Measurements from ENCODE around the gene MGAT1. TPM values are rescaled to one million over a fixed set of nuclear protein-coding genes. Genes with fewer than 3 reads are reported as not detected.
"Not testable (repeated sequence)": the region's sequence is repeated elsewhere in the genome, so short reads cannot be mapped to it uniquely, and the experiment has no call there.

MGAT1 gene
- polyA plus RNA-seq (ENCODE audit: insufficient read length), result 70.7 TPM

DNA sequence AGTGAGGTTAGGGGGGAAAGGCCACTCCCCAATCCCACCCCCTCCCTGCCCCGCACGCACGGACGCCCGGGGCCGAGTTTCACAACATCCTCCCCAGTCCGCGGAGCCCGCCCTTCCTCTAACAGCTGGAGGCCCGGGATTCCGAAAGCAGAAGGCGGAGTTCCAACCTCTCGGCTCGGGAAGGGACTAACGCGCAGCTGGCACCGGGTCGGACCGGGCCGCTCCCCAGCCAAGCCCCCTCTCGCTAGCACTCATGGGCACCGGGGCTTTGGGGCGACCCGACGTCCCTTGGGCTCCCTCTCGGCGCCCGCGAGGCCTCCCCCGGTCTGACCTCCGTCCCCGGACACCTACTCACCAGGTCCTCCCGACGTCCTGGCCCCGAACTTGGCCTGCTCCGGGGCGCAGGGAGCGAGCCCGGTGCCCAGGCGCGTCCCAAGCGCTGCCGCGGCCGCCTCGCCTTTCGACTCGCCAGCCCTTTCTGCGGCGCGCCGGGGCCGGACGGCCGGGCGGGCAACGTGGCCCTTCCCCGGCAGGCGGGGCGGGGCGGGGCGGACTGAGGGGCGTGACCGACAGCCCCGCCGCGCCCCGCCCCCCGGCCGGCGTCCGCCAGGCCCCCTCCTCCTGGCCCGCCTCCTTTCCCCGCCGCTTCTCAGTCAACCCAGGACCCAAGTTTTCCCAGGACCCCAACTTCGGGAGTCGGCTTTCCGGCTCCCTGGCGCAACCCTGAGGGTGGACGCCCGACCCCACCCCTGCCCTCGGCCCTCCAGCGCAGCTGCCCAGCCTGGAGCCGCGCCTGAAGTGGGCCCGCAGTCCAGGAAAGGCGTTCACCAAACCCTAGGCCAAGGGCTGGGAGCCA lies at the start of gene MGAT1:
MGAT1 (minus strand) TSS at position 482 of the 856 bp plus-strand sequence. CDS start 9,835 bp downstream, outside the sequence.
- no peak for DNase-seq (ENCODE audit: low read depth)

DNA sequence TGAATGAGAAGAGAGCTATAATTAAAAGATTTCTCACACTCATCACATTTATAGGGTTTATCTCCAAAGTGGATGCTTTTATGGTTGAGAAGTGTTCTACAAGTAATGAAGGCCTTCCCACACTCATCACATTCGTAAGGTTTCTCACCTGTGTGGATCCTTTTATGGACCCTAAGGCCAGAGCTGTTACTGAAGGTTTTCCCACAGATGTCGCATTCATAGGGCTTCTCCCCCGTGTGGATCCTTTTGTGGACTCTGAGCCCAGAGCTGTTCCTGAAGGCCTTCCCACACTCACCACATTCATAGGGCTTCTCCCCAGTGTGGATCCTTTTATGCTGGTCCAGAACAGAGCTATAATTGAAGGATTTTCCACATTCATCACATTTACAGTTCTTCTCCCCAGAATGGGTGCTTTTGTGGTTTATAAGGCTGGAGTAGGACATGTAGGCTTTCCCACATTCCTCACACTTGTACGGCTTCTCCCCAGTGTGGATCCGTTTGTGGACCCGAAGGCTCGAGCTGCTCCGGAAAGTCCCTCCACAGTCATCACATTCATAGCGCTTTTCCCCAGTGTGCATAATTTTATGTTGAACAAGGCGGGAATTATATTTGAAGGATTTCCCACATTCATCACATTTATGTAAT lies 48.0 kb upstream of the MGAT1 start:
- DNase-seq (ENCODE audit: low read depth), result no peak

DNA sequence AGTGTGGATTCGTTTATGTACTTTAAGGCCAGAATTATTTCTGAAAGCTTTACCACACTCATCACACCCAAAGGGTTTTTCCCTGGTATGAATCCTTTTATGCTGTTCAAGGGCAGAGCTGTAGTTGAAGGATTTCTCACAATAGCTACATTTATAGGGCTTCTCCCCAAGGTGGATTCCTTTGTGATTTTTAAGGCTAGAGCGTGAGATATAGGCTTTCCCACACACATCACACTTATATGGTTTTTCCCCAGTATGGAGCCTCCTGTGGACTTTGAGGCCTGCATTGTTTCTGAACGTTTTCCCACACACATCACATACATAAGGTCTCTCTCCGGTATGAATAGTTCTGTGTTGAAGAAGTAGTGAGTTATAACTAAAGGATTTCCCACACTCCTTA lies 47.2 kb upstream of the MGAT1 start:
- no peak for DNase-seq (ENCODE audit: low read depth)

DNA sequence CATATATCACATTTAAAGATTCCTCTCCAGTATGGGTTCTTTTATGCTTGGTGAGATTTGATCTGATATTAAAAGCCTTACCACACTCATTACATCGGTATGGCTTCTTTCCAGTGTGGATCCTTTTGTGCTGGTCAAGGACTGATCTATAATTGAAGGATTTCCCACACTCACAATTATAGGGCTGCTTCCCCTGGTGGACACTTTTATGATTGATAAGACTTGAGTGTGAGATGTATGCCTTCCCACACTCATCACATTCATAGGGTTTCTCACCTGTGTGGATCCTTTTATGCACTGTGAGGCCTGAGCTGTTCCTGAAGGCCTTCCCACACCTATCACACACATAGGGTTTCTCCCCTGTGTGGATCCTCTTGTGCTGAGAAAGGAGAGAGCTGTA lies 46.3 kb upstream of the MGAT1 start:
- DNase-seq (ENCODE audit: low read depth), result no peak

DNA sequence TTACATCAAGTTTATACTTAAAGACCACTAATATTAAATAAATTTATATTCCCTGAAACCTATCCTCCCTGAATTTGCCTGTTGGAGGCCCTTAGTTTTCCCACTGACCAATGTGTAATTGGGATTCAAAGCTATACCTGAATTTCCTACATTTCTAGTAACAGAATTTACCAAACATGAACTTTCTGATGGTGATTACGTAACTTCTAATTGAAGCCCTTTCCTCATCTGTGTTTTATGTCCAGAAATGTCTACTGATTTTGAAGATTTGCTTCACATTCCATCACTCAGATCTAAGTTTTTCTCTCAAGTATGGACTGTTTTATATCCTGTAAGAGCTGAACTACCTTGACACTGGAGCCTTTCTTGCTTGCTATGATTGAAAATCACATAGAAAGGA lies 45.7 kb upstream of the MGAT1 start:
- no peak for DNase-seq (ENCODE audit: low read depth)

DNA sequence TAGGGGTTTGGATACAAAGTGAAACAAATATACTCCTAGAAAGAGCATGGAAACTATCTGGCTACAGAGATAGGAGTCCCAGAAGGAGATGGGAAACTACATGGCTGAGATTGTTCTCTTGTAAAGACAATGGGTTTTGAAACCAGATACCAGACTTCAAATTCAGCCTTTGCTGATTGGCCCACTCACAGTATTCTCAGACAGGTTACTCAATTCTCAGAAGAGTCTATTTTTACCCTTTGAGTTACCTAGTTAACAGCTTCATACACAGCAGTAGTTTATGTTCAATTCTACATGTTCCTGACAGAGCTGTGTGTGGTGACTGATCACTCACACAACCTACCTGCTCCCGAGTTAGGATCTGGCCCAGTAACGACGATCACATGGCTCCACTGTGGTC lies 44.4 kb upstream of the MGAT1 start:
- no peak for DNase-seq (ENCODE audit: low read depth)

DNA sequence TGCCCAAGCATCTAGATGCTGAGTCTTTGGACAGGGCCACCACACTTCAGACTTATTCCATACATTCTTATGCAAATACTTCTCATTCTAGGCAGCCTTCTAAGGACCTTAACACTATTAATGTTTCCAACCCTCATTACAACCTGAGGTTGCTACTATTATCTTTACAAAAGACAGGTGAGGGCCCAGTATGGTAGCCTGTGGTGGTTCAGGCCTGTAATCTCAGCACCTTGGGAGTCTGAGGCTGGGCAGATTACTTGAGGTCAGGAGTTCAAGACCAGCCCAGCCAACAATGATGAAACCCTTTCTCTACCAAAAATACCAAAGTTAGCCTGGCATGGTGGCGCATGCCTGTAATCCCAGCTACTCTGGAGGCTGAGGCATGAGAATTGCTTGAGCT lies 42.3 kb upstream of the MGAT1 start:
- DNase-seq (ENCODE audit: low read depth), result no peak

DNA sequence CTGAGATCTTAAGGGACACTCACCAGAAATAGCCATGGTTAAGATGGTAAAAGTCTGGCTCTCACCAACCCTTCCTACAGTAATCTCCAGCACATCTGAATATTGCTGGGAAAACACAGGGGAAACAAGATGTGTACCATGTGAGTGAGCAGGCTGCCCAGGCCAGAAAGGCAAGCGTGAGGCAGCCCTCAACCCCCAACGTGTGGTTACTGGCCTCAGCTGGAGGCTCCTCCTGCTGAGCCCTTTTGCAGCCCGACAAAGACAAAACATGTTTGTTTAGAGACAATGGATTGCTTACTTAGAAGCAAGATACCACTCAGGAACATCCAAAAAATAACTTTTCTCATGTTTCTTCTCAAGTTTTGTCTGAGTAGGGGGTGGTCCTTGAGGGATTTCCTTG lies 41.8 kb upstream of the MGAT1 start:
- no peak for DNase-seq (ENCODE audit: low read depth)

DNA sequence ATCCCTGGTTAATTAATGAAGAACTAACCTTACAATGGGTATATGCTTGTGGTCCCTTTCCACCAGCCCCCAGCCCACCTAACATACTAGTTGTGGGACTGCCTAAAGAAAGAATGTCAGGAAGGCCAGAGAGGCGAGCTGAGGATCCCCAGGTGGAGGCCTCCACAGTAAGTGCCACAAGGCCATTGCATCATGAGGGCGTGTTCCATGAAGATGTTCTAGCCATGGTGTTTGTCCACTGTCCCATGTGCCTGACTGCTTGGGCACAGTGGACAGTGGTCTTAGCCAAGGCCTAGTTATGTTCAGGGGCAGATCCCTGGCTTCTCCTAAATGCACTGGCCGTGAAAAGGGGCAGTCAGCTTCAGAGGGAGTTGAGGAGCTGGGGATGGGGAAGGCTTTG lies 37.3 kb upstream of the MGAT1 start:
- DNase-seq (ENCODE audit: low read depth), result no peak

DNA sequence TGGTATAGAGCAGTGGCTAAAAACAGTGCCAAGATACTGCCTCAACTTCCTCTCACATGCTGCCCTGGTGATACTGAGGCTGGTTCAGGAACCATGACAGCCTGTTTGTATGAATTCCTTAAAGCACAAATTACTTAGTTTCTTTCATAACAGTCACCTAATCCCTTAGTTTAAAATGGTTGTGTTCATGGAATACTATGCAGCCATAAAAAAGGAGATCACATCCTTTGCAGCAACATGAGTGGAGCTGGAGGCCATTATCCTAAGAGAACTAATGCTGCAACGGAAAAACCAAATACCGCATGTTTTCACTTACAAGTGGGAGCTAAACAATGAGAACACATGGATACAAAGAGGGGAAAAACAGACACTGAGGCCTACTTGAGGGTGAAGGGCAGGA lies 36.6 kb upstream of the MGAT1 start:
- DNase-seq (ENCODE audit: low read depth), result no peak

DNA sequence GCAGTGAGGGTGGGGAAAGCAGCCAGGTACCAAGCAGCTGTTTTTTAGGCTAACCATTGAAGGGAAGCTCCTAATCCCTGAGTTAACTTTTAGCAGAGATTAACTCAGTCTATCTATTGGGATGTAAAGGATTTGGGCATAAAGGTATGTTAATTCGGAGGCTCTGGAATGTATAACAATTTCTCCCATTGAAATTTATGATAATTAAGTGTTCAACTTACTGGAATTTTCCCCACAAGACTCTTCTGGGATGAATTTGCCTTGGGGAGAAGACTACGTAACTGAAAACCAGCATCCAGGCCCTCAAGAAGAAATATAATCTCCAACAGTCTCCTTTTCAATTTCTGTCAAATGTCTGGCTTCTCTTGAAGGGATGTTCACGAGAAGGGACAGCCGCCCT lies 34.9 kb upstream of the MGAT1 start:
- no peak for DNase-seq (ENCODE audit: low read depth)

DNA sequence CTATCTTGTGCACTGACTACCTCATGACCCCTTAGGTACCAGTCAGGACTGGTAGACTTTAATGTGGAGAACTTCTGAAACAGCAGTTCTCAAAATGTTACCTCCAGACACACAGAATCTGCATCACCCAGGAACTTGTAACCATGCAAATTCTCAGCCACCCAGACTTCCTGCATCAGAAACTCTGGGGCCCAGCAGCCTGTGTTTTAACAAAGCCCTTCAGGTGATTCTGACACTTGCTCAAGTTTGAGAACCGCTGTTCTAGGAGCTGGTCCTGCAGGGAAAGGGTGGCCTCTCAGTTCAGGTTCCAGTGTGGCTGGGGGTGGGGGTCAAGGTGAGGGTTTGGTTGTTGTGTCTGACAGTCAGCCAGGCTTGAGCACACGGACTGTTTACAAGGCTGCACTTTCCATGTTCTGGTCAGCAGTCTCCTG lies 30.0 kb upstream of the MGAT1 start:
- DNase-seq (ENCODE audit: low read depth), result no peak

DNA sequence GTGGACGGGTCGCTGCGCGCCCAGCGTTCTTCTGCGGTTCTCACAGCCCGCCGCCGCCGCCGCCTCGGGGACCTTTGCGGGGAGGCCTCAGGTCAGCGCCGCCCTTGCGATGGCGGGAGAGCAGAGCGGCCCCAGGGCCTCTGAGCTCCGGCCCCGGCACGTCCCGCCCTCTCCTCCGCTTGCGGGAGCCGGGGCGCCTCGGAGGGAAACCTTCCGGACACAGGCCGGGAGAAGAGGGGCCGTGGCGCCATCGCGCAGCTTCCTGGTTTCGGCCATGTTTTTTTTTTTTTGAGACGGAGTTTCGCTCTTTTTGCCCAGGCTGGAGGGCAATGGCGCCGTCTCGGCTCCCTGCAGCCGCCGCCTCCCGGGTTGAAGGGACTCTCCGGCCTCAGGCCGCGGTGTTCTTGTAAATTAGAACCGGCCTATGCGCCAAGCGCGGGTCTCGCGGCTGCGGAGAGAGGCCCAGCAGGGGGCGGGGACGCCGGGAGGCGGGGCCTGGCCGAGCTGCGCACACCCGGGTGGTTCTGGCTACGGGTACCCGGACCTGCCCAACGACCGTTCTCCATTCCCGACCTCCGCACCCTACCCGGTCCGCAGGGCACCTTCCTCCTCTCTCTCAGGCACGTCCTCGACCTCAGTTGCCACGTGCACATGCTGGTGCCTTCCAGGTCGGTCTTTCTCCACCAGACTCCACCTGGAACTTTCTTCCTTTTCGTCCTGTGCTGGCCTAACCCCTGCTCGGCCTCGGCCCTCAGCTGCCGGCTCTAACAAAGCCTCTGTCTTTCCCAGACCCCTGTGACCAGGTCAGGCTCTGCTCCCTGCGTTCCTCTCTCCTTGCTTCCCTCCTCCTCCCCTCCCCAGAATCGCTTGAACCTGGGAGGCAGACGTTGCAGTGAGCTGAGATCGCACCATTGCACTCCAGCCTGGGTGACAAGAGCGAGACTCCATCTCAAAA lies 28.8 kb upstream of the MGAT1 start:
- DNase-seq (ENCODE audit: low read depth), result no peak

DNA sequence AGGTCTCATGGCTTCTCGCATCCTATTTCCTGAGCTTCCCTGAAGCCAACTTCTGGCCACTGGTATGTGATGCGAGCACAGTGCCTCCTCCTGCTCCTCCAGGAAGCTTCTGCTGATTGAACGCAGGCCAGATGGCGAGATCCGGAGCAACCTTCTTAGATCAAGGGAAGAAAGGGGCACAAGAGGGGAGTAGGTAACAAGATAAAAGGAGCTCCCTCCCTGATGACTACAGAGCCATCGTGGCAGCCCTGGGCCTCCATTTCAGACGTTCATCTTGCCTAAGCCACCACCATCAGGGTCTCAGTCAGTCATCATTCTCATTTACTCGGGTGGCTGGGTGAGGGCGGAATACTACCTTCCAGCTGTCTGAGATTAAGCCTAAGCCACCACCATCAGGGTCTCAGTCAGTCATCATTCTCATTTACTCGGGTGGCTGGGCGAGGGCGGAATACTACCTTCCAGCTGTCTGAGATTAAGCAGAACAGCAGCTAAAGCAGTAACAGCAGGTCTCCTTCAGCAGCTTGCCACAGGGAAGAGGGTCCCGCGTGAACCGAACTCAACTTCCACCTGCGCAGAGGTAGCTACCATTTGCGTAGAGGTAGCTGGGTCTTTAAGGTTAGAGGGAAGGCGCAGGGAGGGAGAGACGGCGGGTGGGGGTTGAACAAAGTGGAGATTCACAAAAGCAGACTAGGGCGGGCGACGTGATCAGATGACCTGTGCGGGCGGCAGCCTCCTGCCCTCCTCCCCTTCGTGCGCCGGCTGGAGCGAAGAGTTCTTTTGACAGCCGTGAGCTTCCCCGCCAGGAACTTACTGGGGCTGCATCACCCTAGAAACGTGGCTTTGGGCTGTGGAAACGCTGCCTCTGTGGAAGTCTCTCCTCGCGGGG lies 27.9 kb upstream of the MGAT1 start:
- DNase-seq (ENCODE audit: low read depth), result no peak

DNA sequence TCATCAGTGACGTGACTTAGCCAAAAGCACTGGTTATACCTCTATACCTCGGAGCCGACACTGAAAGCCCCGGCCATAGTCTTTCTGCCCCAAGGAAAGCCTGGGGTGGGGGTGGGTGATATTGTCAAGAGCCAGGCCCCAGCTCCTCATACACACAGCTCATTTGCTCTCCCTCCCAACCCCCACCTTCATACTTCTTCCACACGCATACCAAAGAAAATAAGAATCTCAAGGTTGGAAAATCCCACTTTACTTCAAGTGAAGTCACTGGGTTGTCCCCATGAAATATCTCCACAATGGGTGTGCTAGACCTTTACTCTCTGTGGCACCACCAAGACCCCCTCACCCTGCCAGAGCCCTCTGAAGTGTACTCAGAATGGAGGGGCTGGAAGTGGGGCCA lies 27.1 kb upstream of the MGAT1 start:
- DNase-seq (ENCODE audit: low read depth), result no peak

DNA sequence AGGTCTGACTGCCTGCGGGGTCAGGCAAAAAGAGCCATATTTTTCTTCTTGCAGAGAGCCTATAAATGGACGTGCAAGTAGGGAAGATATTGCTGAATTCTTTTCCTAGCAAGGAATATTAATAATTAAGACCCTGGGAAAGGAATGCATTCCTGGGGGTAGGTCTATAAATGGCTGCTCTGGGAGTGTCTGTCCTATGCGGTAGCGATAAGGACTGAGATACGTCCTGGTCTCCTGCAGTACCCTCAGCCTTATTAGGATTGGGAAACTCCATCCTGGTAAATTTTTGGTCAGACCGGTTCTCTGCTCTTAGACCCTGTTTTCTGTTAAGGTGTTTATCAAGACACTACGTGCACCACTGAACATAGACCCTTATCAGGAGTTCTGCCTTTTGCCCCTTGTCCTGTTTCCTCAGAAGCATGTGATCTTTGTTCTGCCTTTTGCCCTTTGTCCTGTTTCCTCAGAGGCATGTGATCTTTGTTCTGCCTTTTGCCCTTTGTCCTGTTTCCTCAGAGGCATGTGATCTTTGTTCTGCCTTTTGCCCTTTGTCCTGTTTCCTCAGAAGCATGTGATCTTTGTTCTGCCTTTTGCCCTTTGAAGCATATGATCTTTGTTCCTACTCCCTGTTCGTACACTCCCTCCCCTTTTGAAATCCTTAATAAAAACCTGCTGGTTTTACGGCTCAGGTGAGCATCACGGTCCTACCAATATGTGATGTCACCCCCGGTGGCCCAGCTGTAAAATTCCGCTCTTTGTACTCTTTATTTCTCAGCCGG lies 26.3 kb upstream of the MGAT1 start:
- not testable (repeated sequence) for DNase-seq (ENCODE audit: low read depth)

DNA sequence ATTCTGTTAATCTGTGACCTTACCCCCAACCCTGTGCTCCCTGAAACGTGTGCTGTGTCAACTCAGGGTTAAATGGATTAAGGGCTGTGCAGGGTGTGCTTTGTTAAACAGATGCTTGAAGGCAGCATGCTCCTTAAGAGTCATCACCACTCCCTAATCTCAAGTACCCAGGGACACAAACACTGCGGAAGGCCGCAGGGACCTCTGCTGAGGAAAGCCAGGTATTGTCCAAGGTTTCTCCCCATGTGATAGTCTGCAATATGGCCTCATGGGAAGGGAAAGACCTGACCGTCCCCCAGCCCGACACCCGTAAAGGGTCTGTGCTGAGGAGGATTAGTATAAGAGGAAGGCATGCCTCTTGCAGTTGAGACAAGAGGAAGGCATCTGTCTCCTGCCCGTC lies 24.8 kb upstream of the MGAT1 start:
- DNase-seq (ENCODE audit: low read depth), result not testable (repeated sequence)

DNA sequence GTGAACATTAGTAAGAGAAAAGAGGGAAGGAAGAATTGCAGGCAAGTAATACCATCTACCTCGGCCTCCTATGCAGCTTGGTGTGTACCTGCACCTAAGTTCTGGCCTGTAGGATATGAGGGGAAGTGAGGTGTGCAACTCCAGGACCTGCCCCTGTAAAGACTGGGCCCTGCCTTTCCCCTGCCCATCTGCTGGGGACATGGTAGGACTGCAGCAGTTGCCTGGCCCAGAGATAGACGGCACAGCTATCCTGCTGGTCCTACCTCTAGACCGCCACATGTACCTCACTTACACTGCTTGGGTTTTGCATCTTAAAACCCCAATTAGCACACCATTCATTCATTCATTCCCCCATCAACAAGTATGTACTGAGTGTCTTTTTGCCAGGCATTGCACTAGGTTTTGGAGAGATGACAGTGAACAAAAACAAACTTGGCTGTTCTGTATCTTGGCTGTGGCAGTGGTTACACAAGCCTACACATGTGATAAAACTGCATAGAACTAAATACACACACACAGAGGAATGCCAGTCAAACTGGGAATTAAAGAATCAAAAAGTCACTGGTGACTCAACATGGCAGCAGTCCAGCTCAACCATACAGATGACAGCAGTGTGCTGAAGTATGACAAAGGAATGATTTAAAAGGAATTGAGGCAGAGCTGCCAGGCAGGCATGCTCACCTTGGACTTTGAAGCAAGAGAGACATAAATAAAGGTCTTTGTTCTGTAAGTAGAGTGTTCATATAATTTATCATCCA lies 23.3 kb upstream of the MGAT1 start:
- DNase-seq (ENCODE audit: low read depth), result no peak

DNA sequence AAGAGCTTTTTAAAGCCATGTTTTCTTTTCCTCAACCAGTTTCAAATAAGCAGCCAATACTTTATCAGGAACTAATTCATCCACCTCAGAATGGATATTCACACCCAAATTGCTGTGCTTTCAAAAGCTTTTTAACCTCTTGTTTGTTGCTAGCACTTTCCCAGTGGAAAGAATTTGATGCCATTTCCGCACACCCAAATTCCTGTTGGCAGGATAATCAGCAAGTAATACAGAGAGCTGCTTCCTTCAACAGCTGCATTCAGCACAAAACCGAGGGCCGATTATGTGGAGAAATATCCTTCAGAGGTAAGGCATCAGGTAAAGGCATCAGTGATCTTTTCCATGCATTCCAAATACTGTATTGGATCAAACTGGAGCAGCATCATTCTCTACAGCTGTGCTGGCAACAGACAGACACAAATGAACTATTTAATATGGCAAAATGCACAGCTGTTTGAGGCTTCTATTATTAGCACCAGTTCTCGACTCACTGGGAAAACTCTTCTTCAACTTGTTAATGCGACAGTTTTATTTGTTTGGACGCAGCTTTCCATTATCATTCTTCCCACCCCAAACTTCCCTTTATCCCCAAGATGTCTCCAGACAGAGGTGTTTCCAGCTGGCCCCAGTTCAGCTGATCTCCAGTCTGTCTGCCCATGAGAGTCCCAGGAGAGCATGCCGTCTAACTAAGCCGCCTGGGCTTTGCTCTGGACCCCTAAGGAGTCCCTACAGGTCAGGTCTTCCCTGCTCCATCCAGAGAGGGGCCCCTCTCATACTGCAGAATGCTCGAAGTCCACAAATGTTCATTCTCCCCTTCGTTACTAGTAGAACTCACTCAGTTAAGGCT lies 22.2 kb upstream of the MGAT1 start:
- DNase-seq (ENCODE audit: low read depth), result no peak
